Hematopoietic multipotent progenitor cell treated with erythropoietin and hydrocortisone succinate and interleukin-3 and kit ligand, for 6 days (in vitro differentiated cells): ENCODE data around the gene CDKN2A.

Experiments
- DNase-seq: peaks from one replicate; pipeline ENCODE4 v3.0.0-alpha.2; 2015

CDKN2A gene

DNA sequence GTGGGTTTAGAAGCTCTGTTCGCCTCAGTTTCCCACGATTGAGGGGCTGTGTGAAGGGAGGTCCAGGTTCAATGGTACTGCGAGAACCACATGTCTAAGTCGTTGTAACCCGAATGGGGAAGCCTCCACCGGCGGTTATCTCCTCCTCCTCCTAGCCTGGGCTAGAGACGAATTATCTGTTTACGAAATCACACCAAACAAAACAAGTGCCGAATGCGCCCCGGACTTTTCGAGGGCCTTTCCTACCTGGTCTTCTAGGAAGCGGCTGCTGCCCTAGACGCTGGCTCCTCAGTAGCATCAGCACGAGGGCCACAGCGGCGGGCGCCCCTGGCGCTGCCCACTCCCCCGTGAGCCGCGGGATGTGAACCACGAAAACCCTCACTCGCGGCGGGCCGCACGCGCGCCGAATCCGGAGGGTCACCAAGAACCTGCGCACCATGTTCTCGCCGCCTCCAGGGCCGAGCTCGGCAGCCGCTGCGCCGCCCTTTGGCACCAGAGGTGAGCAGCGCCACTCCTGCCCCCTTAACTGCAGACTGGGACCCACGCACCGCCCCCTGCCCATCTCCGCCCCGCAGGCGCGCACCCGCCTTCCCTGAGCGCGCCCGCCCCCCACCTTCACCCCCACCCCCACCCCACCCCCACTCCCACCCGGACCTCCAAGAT, at the start of gene CDKN2A:
Gene CDKN2A, minus strand, starts transcription at position 500 of the 663 bp plus-strand sequence.
- peak; percentile 56 for DNase-seq

DNA sequence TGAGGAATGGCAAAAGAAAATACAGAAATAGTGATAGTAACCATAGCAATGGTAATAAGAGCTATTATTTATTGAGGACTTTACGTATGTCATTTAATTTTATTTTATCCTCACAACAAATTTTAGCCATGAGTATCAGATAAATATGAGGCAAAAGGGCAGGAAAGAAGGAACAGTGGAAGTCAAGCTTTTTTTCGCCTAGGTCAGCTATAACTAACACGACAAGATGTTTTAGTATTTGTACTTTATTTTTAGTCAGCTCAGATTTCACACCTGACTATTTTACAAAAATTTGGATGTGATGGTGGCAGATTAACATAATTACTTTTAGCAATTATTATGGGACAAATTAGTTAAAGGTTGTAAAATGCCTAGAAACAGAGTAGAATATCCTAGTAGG, 49.7 kb upstream of the CDKN2A start:
- no peak for DNase-seq

DNA sequence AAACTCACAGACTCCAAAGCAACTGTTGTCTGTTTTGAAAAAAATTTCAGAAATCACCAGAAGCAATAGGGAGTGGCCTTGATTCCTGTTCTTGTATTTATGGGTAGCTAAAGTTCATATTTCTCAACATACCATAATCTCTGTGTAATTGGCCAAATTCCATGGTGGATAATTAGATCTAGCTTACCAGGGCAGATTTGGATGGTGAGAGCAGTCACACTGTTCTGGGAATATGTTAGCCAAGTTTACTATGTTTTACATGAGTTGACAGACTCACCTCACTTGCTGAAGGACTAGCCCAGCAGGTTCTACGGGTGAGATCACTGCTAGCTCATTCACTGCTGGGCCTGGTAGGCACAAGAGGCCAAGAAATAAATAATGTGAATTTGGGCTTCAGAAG, 47.6 kb upstream of the CDKN2A start:
- DNase-seq, result no peak

DNA sequence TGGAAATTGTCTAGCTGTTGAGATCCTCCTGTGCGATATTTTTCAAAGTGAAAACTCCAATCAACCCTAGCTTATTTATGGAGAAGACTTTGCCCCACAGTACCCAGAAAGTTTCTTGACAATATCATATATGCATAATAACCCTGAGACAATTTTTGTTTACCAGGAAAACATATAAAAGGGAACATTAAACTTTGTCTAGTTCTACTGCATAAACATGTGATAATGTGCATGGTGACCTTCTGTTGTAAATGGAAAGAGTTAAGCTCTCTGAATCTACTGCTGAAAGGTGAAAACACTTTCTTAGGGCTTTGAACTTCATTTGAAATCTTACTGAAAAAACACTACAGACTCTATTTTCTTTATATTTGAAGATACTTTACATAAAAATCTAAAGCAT, 47.2 kb upstream of the CDKN2A start:
- no peak for DNase-seq

DNA sequence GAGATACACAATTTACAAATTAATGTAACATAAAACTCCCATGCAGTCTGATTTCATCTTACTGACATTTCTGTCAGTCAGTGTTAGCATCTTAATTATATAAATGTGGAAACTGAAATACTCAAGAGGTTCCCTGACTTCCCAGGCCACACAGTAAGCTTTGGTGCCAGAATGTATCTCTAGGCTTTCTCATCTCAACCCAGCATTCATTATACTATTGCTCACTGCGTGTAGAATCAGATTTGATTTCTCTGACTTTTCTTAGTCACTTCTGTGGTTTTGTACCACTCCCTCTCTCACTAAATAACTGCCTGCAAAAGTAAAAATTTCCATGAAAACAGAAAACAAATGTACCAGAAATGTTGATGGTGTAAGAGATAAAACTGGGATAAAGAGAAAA, 46.6 kb upstream of the CDKN2A start:
- no peak for DNase-seq

DNA sequence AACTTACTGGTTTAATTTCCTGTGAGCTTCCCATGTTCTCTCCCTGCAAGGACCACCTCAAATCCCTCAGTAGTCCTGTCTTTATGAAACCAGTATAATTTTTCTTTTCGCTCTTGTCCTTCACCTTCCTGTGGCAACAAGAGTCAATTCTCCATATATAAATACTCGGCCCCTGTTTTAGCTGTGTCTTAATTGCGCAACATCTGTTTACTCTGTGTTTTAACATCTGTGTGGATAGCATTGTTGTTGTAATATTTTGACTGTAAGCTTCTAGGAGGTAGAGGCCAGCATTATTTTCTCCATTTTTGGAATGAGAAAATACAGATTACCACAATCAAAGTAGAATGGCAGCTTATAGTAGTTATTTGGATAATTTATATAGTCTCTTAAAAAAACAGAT, 45.1 kb upstream of the CDKN2A start:
- no peak for DNase-seq

DNA sequence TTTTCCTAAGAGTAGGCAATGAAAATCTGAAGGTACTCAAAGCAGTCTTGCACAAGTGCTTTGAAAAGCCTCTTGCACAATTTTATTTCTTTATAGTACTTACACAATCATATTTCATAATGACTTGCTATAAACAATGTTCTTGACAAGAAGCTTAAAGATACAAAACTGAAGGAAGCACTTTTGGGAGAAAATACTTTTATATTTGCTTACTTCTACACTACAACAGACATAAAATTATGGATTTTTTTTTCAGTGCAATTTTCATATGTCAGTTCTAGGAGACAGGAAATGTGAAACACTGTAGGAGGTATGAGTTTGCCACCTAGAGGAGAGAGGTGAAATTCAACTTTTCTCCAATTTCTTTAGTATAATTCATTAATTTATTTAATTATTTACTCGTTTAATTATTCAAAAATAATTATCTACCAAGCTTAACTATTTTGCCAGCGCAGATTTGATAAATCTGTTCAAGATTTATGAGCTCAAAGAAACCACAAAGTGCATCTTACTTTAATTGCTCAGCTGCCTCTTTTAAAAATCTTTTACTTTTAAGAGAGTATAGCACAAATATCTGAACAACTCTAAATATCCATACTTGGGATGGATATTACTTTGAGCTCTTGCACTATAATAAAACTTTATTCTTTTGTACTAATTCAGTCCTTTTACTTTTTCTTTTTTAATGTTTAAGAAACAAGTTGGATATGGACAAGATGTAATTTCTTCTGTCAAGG, 43.9 kb upstream of the CDKN2A start:
- peak; percentile 68 for DNase-seq

DNA sequence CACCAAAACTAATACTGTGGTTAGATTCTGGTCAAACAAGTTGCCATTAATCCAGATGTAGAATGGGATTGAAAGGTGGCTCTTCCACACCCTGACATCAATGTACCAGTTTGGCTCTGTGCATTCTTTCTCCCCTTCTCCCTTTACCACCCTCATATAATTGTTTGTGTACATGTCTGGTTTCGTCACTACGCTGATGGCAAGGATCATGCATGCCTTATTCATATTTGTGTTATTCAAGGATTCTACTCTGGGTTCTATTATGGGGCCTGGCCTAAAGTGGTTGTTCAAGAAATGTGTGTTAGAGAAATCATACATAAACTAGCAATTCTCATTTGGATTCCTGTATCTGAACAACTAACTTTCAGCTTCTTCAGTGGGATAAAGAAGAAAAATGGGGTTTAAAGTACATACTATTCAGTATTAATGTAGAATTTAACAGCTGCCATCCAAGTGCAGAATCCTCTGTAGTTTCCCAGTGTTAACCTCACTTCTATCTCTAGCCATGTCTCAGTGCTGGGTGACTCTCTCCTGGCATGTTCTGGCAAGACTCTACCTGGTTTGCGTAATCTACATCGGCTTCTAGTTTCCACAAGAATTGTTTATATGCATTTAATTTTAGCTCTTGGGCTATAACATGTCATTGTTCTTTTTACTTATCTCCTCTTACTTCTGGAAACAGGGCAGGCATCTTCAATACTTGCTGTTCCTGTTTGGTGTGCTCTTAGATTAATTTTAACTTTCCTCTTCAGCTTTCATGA, 42.9 kb upstream of the CDKN2A start:
- DNase-seq, result no peak

DNA sequence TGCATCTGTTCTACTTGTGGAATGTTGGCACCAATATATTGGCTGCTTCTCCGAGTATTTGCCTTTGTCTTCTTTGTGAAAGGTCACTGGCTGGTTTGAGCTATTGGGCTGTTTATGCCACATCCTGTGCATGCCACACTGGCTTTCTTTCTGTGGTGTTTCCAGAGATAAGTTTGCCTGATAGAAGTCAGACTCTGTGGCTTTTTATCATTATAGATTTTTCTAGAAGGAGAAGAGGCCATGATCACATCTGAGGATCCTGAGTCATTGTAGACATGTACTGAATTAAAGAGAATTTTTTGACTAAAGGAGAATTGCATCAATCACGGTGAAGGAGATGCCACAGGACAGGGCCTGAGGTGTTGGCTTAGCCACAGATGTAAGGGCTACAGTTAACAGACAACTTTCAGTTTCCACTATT, 41.4 kb upstream of the CDKN2A start:
- peak; percentile 42 for DNase-seq

DNA sequence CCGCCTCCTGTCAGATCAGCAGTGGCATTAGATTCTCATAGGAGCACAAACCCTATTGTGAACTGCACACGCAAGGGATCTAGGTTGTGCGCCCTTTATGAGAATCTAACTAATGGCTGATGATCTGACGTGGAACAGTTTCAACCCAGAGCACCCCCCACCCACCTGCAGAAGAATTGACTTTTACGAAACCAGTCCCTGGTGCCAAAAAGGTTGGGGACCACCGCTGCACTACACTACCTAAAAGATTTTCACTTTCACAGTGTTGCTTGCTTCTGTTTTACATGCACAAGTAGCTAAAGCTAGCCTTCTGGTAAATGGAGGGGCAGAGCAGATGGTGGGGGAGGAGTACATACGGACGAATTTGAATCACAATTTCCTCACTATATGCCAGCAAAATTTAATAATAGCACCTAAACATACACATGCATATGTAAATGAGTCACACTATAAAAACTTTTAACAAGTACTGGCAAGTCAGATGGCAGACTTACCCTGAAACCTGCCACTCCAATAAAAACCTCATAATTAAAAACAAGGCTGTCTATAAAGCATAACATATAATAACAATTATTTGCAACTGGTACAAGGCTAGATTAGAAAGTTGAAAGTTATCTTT, 38.9 kb upstream of the CDKN2A start:
- no peak for DNase-seq

DNA sequence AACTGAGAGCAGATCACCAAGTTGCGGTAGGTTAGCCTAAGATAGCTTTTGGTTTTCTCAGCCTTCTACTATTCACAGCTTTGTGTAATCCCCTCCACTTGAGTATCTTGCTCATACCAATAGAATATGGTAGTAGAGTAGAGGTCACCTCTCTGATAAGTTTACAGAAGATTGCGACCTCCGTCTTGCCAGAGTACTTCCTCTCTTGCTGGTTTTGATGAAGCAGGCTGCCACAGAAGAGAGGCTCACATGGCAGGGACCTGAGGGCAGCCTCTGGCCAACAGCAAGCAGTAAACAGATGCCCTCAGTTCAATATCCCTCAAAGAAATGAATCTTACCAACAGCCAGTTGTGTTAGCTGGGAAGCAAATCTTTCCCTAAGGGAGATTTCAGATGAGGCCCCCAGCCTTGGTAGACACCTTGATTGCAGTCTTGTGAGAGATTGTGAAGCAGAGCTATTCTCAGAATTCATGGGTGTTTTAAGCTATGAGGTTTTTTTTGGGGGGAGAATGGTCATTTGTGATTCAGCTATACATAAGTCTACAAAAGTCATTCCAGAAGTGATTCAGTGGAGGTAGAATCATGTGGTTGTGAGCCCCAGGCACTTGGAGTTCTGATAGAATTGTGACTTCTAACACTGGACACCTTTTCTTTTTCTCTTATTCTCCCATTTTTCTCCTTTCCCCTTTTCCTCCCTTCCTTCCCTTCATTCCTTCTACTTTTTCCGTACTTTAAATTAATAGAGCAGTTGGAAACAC, 37.6 kb upstream of the CDKN2A start:
- DNase-seq, result no peak

DNA sequence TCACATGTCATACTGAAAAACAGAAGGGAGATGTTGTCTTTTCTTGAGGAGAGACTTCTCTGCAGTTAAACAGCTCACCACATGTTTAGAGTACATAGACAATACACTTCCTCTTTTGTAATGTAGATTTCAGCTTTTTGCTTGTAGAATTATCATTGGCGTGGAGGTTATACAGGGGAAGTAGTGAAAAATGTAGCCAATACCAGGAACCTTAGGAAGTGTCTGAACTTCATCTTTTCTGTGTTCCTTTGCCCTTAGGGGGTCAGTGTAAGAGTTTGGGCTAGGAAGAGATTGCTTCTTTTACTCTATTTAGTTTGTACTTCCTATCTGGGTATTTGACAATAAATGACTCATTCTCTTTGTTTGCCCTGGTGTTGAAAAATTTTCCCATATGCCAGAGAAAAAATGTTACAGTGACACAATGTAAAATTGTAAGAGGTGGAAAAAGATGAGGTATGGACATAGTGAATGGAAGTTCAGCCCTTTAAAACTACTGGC, 36.0 kb upstream of the CDKN2A start:
- peak; percentile 56 for DNase-seq

DNA sequence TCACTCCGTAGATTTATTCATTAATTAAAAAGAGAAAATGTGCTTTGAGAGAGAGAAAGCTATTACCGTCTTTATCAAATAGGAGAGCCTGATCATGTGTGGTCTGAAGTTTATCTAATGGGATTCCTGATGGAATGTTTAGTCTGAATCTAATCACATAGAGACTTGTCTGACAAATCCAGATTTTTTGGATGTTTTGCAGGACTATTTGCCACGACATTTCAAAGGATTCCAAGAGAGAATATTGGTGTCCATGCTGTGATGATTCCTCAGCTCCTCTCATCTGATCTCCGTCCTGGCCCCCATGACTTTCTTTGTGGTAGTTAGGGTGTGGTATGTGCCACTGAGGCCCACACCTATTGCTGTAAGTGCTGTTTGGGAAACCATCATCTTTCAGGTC, 35.0 kb upstream of the CDKN2A start:
- no peak for DNase-seq

DNA sequence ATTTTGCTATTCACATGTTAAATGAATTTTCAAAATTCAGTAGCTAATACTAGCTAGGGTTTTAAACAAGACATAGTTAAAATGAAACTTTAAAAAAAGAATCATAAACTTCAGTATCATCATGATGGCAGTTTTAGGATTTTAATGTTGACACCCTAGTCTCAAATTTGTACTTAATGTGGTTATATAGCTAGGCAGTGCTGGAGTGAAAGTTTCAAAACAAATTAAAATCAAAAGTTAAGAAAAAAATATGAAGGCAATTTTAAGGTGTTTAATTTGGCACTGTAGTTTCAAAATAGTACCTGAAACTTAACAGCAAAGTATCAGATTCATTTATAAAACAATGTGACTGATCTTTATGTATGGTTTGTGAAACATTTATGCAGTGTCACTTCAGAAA, 34.2 kb upstream of the CDKN2A start:
- DNase-seq, result no peak

DNA sequence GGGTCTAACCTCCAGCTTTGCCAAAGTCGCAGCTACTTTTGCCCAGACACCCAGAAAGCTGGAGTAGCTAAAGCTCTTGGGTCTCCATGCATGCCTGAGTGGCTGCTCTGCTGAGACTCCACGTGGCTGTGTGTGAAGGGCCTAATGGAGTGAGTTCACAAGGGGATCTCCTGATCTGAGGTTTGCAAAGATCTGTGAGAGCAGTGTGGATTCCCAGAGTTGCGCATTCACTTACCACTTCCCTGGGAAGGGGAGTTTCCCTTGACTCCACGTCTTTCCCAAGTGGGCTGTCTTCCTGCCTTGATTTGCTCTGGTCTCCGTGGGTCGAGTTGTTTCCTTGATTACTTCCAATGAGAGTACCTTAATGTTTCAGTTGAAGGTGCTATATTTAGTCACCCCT, 32.5 kb upstream of the CDKN2A start:
- no peak for DNase-seq

DNA sequence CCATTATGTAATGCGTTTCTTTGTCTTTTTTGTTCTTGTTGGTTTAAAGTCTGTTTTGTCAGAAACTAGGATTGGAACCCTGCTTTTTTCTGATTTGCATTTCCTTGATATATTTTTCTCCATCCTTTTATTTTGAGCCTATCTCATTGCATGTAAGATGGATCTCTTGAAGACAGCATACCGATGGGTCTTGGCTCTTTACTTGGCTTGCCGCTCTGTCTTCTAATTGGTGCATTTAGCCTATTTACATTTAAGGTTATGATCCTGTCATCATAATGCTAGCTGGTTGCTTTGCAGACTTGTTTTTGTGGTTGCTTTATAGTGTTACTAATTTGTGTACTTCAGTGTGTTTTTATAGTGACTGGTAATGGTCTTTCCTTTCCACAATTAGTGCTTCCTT, 28.2 kb upstream of the CDKN2A start:
- DNase-seq, result no peak

DNA sequence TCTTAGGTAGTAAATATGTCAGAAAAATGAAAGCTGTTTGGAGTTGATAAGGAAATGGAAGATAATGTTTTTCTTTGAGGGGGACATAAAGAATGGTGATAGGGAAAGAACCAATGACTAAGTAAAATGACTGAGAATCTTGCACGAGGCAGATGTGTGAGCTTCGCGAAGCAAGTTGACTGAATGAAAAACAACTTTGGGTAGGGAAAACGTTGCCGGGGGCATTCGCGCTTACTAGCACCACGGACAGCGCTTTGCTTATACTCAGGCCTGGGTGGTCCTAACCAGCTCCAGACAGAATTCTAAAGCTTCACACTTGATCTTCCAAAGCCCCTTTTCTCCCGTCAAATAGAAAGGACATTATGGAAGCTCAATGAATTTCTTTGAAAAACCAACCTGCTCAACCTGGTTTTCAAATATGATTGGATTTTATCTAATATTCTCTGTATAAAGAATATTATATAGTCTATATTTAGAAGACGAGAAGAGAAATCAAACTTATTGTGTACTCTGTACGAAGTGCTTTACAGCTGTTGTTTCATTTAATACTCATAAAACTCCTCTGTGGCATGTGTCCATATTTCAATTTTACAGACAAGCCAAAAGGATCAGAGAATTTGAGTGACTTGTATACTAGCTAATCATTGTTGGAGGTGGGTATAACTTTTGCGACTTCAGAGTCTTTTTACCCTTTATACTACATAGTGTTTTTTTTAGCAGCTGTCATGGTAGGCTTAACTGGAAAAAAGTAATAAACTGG, 16.9 kb upstream of the CDKN2A start:
- peak; percentile 75 for DNase-seq

DNA sequence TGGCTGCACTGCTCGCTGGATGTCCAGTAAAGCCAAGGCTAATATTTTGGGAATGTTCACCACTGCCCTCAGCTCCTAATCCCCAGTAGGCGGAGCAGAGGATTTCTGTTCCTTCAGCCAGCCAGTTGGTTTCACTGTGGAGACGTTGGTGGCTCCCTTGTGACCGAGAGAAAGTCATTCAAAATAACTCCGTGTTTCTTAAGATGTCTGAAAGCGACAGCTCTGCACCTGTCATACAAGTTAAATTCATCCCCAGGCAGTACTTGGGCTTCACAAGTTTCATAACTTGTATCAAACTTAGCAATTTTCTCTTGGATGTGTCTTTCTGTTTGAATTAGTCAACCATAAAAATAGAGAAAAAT, 15.3 kb upstream of the CDKN2A start:
- no peak for DNase-seq

DNA sequence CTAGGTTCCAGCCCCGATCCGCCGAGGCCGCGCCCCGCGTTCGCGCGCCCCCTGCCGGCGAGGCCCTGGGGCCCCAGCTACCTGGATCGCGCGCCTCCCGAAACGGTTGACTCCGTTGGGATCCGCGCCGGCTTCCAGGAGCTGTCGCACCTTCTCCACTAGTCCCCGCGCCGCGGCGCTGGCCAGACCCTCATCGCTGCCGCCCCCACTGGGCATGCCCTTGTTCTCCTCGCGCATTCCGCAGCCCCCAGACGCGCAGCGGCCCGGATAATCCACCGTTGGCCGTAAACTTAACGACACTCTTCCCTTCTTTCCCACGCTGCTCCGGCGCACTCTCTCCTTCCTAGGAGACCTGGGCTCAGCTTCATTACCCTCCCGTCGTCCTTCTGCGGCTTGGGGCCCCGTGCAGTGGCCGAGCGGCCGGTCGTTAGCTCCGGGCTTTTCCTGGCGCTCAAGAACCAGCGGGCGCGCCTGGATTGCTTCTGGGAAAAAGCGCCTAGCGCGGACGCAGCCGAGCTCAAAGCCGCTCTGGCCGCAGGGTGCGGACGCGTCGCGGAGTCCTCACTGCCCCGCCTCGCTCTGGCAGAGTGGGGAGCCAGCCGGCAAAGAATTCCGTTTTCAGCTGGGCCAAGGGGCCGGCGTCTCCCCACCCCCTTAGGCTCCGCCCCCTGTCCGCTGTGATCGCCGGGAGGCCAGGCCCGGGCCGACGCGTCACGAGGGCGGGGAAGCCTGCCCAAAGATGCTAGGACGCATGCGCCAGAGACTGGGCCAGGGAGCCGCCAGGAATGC, 14.7 kb upstream of the CDKN2A start, which contains the start of gene CDKN2B:
Gene CDKN2B, minus strand, starts transcription at position 589 of the 789 bp plus-strand sequence. Its CDS starts 352 bp downstream, at position 237.
- DNase-seq, result peak; percentile 87

DNA sequence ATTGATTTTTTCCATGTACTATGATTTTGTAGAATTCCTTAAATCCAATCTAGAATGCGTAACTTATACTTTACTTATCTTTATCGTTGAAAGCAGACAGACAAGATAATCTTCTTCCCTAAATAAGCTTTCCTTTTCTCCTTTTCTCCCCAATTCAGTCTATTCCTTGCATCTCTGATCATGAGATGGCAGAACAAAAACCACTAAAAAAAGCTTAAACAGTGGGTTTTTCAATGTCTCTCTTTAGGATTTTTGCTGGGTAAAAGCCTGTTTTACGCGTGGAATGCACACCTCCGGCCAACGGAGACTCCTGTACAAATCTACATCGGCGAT, 14.2 kb upstream of the CDKN2A start:
- DNase-seq, result no peak
